GM21390 (cell line): ENCODE data around the gene PRKAG1.
A peak's percentile ranks its signal among the peaks of the same experiment; 100 is the strongest.

Experiments used
- ATAC-seq: cut with Tn5 transposase; IDR thresholded peaks from one replicate; pipeline ENCODE4 v1.9.1; 2021; ENCODE audit not compliant: unreplicated experiment

Gene PRKAG1

DNA sequence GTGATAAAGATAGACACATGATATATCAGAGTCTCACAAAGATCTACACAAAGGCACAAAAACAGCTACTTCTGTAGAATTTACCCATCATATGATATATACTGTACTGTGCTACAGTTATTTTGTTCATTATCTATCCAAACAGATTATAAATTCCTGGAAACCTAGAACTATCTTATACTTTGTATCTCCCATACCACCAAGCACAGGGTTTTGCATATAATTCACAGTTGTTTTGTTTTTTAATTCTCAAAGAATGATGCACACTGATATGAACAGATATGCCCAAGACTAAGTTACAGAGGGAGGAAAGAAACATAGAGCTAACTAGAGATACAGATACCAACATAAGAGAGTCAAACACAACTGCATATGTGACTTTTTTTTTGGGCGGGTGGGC, 3.4 kb downstream of the PRKAG1 start:
- no peak for ATAC-seq

- no peak for ATAC-seq
Measured at GRCh38 chr12:49014547-49014946, 4.0 kb downstream of the PRKAG1 start.

- no peak for ATAC-seq
Measured at GRCh38 chr12:49013428-49013827, 5.1 kb downstream of the PRKAG1 start.

DNA sequence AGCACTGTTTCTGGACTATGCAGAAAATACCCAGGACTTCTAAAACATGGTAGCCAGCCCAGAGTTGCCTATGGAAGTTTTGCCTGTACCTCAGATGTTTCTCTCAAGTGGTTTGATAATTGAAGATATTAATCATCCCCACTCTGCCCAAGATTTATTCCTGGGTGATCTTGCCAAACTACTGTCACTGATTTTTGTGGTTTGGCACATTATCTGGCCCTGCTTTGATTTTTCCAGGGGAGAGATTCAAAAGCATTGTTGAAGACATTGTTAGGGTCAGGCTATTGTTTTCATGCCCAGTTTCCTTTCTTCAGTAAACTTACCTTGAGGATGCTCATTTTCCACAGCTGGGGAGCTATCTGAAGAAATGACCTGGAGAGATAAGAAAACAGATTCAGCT, 5.8 kb downstream of the PRKAG1 start:
- ATAC-seq = no peak

DNA sequence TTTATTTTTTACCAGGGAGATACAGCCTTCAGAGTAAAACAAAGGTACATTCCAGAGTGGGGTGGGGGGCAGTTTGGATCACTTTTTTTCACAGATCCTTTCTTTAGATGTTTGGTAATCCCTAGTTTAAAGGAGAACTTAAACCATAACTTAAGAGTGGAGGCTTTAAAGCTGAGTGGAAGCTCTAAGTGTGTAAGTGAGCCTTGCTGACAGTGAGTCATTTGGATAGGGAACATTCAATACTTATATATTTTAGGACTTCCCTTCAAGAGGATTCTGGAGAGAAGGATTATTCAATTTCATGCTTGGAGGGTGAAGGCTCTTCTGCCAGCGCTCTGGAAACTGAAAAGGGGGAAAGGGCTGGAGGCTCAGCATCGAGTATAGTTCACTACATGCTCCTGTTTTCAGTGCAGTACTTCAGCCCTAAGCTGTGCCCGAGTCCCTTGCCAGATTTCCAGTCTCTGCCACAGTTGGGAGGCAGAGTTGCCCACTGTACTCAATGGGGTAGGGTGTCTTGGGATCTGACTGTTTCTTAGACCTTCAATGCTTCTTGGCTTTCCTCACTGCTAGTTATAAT, 8.4 kb downstream of the PRKAG1 start:
- no peak for ATAC-seq

DNA sequence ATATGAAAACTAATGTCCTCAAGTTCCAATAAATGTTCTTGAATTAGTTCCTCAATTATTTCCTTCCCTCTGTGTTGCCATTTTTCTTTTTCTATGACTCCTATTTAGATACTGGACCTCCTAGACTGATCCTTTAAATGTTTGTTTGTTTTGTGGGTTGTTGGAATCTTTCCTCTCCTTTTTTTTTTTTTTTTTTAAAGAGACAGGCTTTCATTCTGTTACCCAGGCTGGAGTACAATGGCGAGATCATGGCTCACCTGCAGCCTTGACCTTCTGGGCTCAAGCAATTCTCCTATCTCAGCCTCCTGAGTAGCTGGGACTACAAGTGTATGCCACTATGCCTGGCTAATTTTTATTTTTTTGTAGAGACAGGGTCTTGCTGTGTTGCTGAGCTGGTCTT, 9.6 kb downstream of the PRKAG1 start:
- ATAC-seq = no peak

GRCh38 chr12:49000346-49000745, 18.2 kb downstream of the PRKAG1 start:
- ATAC-seq = no peak

DNA sequence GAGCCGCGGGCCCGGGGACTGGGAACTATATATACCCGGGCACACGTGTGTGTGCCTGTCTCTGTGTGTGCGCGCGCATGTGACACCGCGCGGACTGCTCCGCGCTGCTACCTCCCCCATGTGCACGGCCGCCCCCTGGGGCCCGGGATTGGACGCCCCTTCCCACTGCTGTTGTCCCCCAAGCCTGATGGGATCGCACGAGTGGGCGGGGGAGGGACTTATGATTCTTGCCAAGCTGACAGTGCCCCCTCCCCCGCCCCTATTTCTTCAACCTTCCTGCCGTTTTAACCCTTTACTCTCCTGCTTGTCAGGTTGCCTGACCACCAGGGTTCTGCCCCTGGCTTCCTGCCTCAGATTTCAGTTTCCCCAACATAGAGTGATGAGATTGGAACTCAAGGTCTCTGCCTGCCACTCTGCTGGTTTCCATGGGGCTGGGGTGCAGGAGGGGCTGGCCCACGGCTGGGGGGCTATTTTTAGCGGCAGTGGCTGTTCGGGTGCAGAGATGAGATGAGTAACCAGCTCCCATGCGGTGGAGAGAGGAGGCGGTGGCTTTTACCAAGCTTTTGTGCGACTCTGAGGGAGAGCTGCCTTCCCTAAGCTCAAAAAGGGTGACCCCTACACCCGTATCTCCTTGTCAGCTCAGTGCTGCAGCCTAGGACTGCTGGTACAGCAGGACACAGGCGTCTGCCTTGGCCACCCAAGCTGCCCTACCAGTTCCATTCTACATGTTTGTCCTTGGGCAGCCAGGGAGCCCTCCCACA, 19.0 kb downstream of the PRKAG1 start, which contains the start of gene DDN:
Gene DDN, minus strand, starts transcription at position 5 of the 761 bp plus-strand sequence. CDS start 88 bp downstream, outside the sequence.
- peak; percentile 45 for ATAC-seq

- peak; percentile 11 for ATAC-seq
Measured at GRCh38 chr12:48998497-48999353, 19.9 kb downstream of the PRKAG1 start.

DNA sequence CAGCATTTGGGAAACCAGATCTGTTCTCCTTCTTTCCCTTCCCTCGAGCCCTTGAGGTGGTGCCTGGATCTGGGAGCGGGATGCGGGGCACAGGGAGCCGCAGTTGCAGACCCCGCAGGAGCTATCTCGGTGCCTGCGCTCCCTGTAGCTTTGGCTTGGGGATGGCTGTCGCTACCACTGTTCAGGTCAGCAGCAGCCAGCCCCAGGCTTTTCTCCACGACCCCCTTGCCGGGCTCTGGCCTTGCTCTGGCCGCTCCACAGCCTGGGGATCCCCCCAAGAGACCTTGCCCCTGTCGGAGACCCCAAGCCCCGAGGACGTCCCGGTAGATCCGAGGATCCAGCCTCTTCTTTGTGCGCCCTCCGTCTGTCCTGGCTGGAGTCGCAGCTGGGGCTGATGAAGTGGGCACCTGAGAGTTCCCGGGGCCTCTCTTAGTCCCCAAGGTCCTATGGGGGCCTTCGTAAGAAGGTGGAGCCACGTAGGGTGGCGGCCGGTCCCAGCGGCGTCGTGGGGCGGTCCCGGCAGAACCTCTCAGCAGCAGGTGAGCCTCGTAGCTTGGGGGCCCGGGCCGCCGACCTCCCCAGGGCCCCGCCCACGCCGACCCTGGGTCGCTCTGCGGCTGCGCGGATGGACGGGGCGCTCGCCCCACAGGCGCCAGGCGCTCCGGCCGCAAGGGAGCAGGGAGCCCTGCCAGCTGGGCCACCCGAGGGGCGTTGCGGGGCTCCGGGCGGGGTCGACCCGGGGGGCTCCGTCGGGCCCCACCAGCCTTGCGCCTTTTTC, 20.7 kb downstream of the PRKAG1 start:
- peak; percentile 37 for ATAC-seq

- no peak for ATAC-seq
Measured at GRCh38 chr12:48996794-48997718, 21.5 kb downstream of the PRKAG1 start.

DNA sequence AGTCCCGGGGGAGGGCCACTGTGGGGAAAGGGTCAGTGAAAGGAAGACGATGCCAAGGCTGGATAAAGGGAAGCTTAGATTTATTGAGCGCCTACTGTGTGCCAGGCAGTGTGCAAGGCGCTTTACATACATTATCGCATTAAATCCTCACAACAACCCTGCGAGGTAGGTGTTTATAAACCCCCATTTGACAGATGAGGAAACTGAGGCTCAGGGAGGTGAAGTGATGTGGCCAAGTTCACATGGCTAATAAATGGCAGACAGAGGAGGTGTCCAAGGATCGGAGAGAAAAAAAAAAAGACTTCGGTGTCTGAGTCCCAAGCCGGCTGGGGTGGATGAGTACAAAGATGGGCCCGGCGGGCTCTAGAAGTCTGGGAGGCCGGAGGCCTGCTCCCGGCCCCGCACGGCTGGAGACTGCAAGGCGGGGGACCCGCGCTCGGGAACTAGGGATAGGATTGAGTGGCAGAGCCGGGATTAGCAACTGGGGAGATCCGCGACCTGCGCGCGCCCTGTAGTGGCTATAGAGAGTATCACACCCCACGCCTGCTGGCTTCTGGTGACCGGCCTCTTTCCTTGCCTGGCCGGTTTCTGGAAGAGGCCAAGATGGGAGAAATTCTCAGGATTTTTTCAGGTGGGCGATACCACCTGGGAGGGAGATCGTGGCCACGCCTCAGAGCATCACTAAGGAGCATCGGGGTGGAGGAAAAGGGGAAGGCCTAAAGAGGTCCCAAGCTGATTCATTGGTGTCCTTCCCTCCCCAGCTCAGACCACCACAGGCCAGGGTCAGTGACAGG, 23.3 kb downstream of the PRKAG1 start:
- ATAC-seq = no peak

GRCh38 chr12:48994224-48995085, 24.1 kb downstream of the PRKAG1 start:
- no peak for ATAC-seq

DNA sequence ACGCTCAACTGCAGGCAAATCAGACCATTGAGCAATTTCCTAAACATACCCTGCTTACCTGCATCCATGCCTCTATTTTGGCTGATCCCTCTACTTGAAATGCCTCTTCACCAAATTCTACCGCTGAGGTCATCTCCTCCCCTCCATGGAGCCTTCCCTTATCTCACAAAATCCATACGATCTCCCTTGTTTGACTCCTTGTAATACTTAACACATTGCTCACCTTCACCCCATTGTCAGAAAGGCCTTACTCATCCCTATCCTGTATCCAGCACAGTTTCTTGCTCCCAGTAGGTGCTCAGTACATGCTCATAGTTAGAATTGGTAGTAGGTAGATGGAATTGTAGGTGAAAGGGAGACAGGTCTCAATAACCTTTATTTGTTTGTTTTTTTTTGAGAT, 24.8 kb downstream of the PRKAG1 start:
- no peak for ATAC-seq

DNA sequence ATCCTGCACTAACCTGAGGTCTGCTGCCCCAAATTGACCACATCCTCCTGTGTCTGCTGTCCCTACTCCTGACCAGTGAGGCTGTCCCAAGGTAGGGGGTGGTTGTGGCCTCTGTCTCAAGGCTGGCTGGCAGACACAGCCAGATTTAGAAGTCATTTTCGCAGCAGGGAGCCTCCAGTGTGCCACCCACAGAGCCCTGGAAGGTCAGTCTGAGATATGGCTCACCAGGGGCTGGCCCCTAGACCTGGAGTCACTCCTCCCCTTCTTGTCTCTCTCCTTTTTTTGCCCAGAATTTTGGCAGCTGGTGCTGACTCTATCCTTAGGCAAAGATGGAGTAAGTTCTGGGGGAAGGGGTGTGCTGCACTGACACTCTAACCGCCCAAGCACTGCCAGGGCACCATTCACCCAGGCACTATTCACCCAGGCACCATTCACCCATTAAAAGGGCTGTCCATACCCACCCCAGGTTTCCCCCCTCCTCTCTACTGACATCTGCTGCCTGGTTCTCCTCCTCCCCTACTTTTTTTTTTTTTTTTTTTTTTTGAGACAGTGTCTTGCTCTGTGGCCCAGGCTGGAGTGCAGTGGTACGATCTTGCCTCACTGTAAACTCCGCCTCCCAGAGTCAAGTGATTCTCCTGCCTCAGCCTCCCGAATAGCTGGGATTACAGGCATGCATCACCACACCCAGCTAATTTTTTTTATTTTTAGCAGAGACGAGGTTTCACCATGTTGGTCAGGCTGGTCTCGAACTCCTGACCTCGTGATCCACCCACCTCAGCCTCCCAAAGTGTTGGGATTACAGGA, 27.1 kb downstream of the PRKAG1 start:
- ATAC-seq = no peak

DNA sequence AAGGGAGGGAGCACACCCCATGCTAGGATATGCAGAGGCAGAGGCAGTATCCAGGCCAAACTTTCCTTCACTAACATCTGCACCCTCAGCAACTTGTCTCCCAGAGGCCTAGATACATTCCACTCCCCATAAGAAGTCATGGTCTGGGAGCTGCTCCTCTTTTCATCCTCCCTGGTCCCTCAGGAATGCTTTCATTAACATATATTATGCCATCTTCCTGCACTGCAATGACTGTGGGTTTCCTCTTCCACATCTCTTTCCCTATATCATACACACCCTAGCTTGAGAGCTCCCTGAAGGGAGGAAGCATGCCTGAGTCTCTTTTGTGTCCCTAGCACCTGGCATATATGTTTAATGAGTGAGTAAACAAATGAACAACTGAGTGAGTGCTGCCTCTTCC, 28.0 kb downstream of the PRKAG1 start:
- no peak for ATAC-seq

- no peak for ATAC-seq
Measured at GRCh38 chr12:48988030-48988649, 30.4 kb downstream of the PRKAG1 start.
